A549 (cell line): ENCODE data around the gene HIF1AN. TPM values are rescaled to one million over a fixed set of nuclear protein-coding genes. Genes with fewer than 3 reads are reported as not detected.

Experiments used
- ATAC-seq, 2 experiments: fragments of 200-7000 bp in 1 of 2; fragments of >200 bp in 1 of 2; cut with Nextera tagmentation in 1 of 2; cut with Tn5 transposase in 1 of 2; 3 replicates each; pipeline versions ENCODE4 v1.8.0 to v1.9.1; 2018 to 2020; ENCODE audit warnings: mild to moderate bottlenecking in 1 of 2, moderate library complexity in 1 of 2
- CTCF ChIA-PET: fragments of 300-600 bp; sonication (Branson Sonifier 250); formaldehyde crosslinking; extraction: SDS; loops from one replicate; lab custom pipeline; 2021; ENCODE audit warnings: antibody characterized with exemption, inconsistent platforms; lab: Yijun Ruan, JAX
- POLR2A ChIA-PET: fragments of 350-600 bp; formaldehyde crosslinking; extraction: SDS; loops from one replicate; lab custom pipeline; 2021; ENCODE audit warnings: antibody characterized with exemption, inconsistent platforms; lab: Yijun Ruan, JAX
- DNase-seq, 2 experiments: peaks; one replicate each; pipeline versions ENCODE4 v3.0.0 to v3.0.0-alpha.2; 2011 to 2016; ENCODE audit warnings: low read depth in 1 of 2, low spot score in 1 of 2
- FAIRE-seq: peaks from 2 replicates; lab custom pipeline; 2011; peaks lifted over from hg19 to GRCh38; lab: Jason Lieb, UNC
- H3K27ac ChIP-seq, 2 experiments: fragments of >200 bp; sonication (Bioruptor Twin); formaldehyde crosslinking; 3 replicates each; pipeline ENCODE4 v1.5.1; 2016 to 2017
- H3K4me1 ChIP-seq: fragments of >200 bp; sonication (Bioruptor Twin); formaldehyde crosslinking; 3 replicates; pipeline ENCODE4 v1.6.1; 2016
- H3K4me2 ChIP-seq: fragments of >200 bp; sonication (Bioruptor Twin); formaldehyde crosslinking; 3 replicates; pipeline ENCODE4 v1.6.1; 2016
- H3K4me3 ChIP-seq: fragments of >200 bp; sonication (Bioruptor Twin); formaldehyde crosslinking; 3 replicates; pipeline ENCODE4 v1.5.1; 2016
- H3K9me3 ChIP-seq: fragments of >200 bp; sonication (Bioruptor Twin); formaldehyde crosslinking; 3 replicates; pipeline ENCODE4 v1.6.1; 2016
- CBX2 ChIP-seq: fragments of 200-600 bp; sonication (generic); IDR thresholded peaks from 2 replicates; pipeline ENCODE4 v1.6.1; 2016; ENCODE audit warnings: low read depth, mild to moderate bottlenecking, borderline replicate concordance
- CBX8 ChIP-seq: fragments of 200-600 bp; sonication (generic); IDR thresholded peaks from 2 replicates; pipeline ENCODE4 v1.6.1; 2016
- CHD2 ChIP-seq: fragments of 150-350 bp; IDR thresholded peaks from 2 replicates; pipeline ENCODE4 v1.6.1; 2014; ENCODE audit warnings: low read length; ENCODE audit not compliant: partially characterized antibody
- CHD4 ChIP-seq: fragments of 200-600 bp; sonication (generic); IDR thresholded peaks from 2 replicates; pipeline ENCODE4 v1.6.1; 2016; ENCODE audit warnings: antibody characterized with exemption, mild to moderate bottlenecking, borderline replicate concordance
- CTCF ChIP-seq: fragments of >200 bp; sonication (Bioruptor Twin); formaldehyde crosslinking; IDR thresholded peaks from 3 replicates; pipeline ENCODE4 v1.5.1; 2016
- E2F6 ChIP-seq: IDR thresholded peaks from 2 replicates; pipeline ENCODE4 v1.6.1; 2012; ENCODE audit warnings: low read depth, borderline replicate concordance
- EHMT2 ChIP-seq: fragments of 200-600 bp; sonication (generic); IDR thresholded peaks from 2 replicates; pipeline ENCODE4 v1.6.1; 2016; ENCODE audit warnings: antibody characterized with exemption, low read depth, mild to moderate bottlenecking, moderate library complexity
- FOSB ChIP-seq: fragments of 250-450 bp; sonication (Bioruptor Pico); IDR thresholded peaks from 2 replicates; pipeline ENCODE4 v1.5.0; 2020; ENCODE audit warnings: mild to moderate bottlenecking, moderate library complexity
- FOXS1 ChIP-seq: fragments of 250-450 bp; sonication (Bioruptor Pico); IDR thresholded peaks from 2 replicates; pipeline ENCODE4 v1.5.0; 2020; ENCODE audit warnings: mild to moderate bottlenecking, moderate library complexity
- KDM5A ChIP-seq: fragments of 200-600 bp; sonication (generic); IDR thresholded peaks from 2 replicates; pipeline ENCODE4 v1.6.1; 2016; ENCODE audit warnings: antibody characterized with exemption, mild to moderate bottlenecking
- MAFK ChIP-seq: fragments of 450-650 bp; IDR thresholded peaks from 2 replicates; pipeline ENCODE4 v1.6.1; 2014; ENCODE audit not compliant: partially characterized antibody
- MAX ChIP-seq: IDR thresholded peaks from 2 replicates; pipeline ENCODE4 v1.6.1; 2012
- NR3C1 ChIP-seq: fragments of >200 bp; sonication (Bioruptor Twin); formaldehyde crosslinking; IDR thresholded peaks from 3 replicates; pipeline ENCODE4 v1.6.1; 2017
- POLR2AphosphoS2 ChIP-seq: conservative IDR thresholded peaks from 2 replicates; pipeline ENCODE4 v1.6.1; 2012; ENCODE audit warnings: low read length, improper control_type of control experiment, inconsistent platforms
- RCOR1 ChIP-seq: fragments of 150-350 bp; IDR thresholded peaks from 2 replicates; pipeline ENCODE4 v1.6.1; 2014; ENCODE audit warnings: antibody characterized with exemption, low read length, low read depth
- RFX5 ChIP-seq: fragments of 450-650 bp; IDR thresholded peaks from 2 replicates; pipeline ENCODE4 v1.7.1; 2014; ENCODE audit warnings: antibody characterized with exemption, mild to moderate bottlenecking, moderate library complexity
- SMC3 ChIP-seq: fragments of >200 bp; sonication (Bioruptor Twin); formaldehyde crosslinking; IDR thresholded peaks from 3 replicates; pipeline ENCODE4 v1.6.1; 2018; ENCODE audit warnings: inconsistent platforms
- SREBF2 ChIP-seq: fragments of 450-650 bp; IDR thresholded peaks from 2 replicates; pipeline ENCODE4 v1.6.1; 2014; ENCODE audit warnings: mild to moderate bottlenecking, moderate library complexity
- TFCP2L1 ChIP-seq: fragments of 250-450 bp; sonication (Bioruptor Pico); IDR thresholded peaks from 2 replicates; pipeline ENCODE4 v1.5.0; 2021; ENCODE audit warnings: mild to moderate bottlenecking
- WGBS: methylation state at CpG from one replicate; pipeline ENCODE4 v1.1.6; 2017; ENCODE audit errors: missing lambda C conversion rate; 5-methylcytosine and 5-hydroxymethylcytosine counted together
- polyA plus RNA-seq, 4 experiments: library from polyadenylated mRNA; depleted of rRNA in 3 of 4; stranded (reverse); fragments of >200 nt; fragmentation: RNase III in 1 of 4; extraction: RNeasy Plus Mini Kit Qiagen cat#74134 plus additional on column Dnase treatment in 1 of 4; gene quantifications; 2 replicates in 3 of 4; 3 replicates in 1 of 4; pipeline ENCODE4 v1.2.3, GENCODE V29; 2011 to 2017
- TF ChIP-seq, protein P1 (sequence below): fragments of >200 bp; sonication (Bioruptor Twin); formaldehyde crosslinking; IDR thresholded peaks from 3 replicates; pipeline ENCODE4 v1.6.1; 2016
- TF ChIP-seq, protein P2 (sequence below): IDR thresholded peaks from 2 replicates; pipeline ENCODE4 v1.6.1; 2012
- TF ChIP-seq, protein P3 (sequence below): fragments of 450-650 bp; IDR thresholded peaks from 2 replicates; pipeline ENCODE4 v1.6.1; 2014; ENCODE audit warnings: antibody characterized with exemption
- TF ChIP-seq, protein P4 (sequence below): fragments of >200 bp; sonication (Bioruptor Twin); formaldehyde crosslinking; IDR thresholded peaks from 2 replicates; pipeline ENCODE4 v1.6.1; 2016

The HIF1AN gene
- polyA plus RNA-seq, 2 of the 4 experiments (the other 2 are of a cell fraction), result 15.3 to 21.6 TPM

DNA sequence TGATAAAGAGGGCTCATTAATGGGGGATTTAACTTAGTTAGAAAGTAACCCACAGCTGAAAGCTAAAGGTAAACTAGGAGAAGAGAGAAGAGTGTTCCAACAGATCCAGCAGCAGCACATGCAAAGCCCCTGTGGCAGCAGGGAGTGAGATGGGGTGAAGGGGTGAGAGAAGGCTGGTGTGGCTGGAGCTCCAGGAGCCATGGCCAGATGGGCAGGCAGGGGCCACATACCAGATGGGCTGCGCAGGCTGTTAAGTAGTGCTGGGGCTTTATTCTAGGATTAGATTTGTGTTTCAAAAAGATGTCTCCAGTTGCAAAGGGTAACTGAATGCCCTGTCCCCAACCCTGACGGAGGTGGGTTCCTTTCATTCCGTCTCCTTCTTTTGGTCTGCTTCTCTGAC, 33.2 kb downstream of the HIF1AN start:
- H3K27ac ChIP-seq, result no peak overlapping the region
- TF ChIP-seq SREBF2 (no peak), FOXS1 (CRISPR knock-in tag) (no peak), RFX5 (no peak), CHD2 (no peak), CTCF (no peak), TFCP2L1 (CRISPR knock-in tag) (no peak), FOSB (CRISPR knock-in tag) (no peak), CBX2 (no peak), POLR2AphosphoS2 (no peak)
- TF ChIP-seq, protein P1, sequence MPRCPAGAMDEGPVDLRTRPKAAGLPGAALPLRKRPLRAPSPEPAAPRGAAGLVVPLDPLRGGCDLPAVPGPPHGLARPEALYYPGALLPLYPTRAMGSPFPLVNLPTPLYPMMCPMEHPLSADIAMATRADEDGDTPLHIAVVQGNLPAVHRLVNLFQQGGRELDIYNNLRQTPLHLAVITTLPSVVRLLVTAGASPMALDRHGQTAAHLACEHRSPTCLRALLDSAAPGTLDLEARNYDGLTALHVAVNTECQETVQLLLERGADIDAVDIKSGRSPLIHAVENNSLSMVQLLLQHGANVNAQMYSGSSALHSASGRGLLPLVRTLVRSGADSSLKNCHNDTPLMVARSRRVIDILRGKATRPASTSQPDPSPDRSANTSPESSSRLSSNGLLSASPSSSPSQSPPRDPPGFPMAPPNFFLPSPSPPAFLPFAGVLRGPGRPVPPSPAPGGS, result no peak
- TF ChIP-seq, protein P2, sequence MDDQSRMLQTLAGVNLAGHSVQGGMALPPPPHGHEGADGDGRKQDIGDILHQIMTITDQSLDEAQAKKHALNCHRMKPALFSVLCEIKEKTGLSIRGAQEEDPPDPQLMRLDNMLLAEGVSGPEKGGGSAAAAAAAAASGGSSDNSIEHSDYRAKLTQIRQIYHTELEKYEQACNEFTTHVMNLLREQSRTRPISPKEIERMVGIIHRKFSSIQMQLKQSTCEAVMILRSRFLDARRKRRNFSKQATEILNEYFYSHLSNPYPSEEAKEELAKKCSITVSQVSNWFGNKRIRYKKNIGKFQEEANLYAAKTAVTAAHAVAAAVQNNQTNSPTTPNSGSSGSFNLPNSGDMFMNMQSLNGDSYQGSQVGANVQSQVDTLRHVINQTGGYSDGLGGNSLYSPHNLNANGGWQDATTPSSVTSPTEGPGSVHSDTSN, result no peak
- TF ChIP-seq, all 56 proteins: peak for 0
- no peaks in the 10 kb centered on the region for H3K4me1 ChIP-seq
- ChIA-PET CTCF (interaction anchor here (4.4 to 13.5 kb wide), 2 partner anchors 175 to 309 kb away, joined by 28 to 289 read pairs; no protein-coding TSS in a partner anchor), POLR2A (no interaction called here)
- ATAC-seq (no peak), DNase-seq (no peak), FAIRE-seq (no peak)
- 96% methylated on average over 3 of the region's 3 CpGs for WGBS
- H3K9me3 ChIP-seq, result no peaks in the 10 kb centered on the region
- H3K4me3 ChIP-seq, result no peak overlapping the region
- H3K4me2 ChIP-seq, result no peak overlapping the region

DNA sequence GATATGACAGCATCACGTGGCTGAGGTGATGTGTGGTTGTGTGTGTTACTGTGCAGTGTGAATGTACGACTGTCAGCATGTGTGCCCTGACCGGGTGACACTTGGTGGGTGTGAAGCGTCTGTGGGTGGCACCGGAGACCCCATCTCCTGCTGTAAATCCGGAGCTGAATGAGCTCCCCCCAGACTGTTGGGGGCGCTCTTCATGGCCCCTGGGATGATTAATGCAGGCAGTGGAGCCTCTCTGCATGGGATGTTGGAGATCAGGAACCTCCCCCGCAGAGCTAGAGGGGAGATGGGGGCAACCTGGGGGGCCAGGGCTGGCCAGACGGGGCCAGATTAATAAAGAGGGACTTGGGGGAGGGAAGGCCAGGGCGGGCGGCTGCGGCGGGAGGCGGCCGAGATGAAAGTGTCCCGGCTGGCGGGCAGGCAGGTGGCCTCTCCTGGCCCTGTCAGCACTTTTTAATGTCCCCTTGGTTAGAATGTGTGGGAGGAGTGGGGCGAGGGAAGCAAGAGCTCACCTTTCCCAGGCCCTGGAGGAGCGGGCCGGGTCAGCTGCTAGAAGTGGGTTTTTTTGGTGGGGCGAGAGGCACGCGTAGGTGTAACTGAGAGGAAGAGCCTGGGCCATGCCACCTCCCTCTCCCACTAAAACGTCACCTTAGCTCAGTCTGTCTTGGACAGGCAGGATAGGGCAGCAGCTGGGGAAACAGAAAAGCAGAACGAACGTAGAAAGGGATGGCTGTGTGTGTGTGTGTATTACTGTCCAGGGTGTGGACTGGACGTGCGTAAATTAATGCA, 34.1 kb downstream of the HIF1AN start:
- Histone ChIP-seq H3K9me3 (no peaks in the 10 kb centered on the region), H3K4me2 (no peak overlapping the region), H3K27ac (no peak overlapping the region), H3K4me1 (no peaks in the 10 kb centered on the region)
- FAIRE-seq (no peak), ATAC-seq (no peak)
- CTCF ChIA-PET, result interaction anchor here (0.6 to 13.5 kb wide), 6 partner anchors 8 to 308 kb away, joined by 3 to 289 read pairs (median 9); no protein-coding TSS in a partner anchor
- POLR2A ChIA-PET, result no interaction called here
- TF ChIP-seq MAFK, result peak; percentile 5
- TF ChIP-seq RCOR1, result no peak
- TF ChIP-seq, all 56 proteins: peak for 1
- H3K4me3 ChIP-seq, result no peak overlapping the region
- WGBS, result 76% methylated on average over 26 of the region's 28 CpGs
- DNase-seq, result no peak

DNA sequence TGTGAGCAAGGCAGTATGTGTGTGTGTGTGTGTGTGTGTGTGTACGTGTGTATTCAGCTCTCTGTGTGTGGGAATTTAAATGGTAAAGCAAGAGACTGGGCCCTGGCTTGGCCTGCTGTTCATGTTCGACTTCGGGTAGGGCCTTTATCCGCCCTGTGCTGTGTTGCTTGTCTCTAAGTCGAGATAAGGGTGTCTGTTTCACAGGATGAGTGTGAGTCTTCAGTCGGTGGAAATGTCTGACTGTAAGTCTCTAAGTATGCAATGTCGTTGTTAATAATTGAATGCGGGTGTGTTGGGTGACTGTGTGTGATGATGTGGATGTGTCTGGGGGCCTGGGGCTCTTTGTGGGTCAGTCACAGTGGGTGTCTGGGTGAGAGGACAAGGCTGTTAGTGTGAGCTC, 34.8 kb downstream of the HIF1AN start:
- H3K9me3 ChIP-seq, result no peaks in the 10 kb centered on the region
- FAIRE-seq (no peak), DNase-seq (no peak), ATAC-seq (no peak)
- no peak overlapping the region for H3K4me2 ChIP-seq
- 37% methylated on average over 8 of the region's 8 CpGs for WGBS
- no peak for TF ChIP-seq MAX
- TF ChIP-seq E2F6, result no peak
- no peak for TF ChIP-seq CHD4
- TF ChIP-seq FOXS1 (CRISPR knock-in tag), result no peak
- TF ChIP-seq, protein P3, sequence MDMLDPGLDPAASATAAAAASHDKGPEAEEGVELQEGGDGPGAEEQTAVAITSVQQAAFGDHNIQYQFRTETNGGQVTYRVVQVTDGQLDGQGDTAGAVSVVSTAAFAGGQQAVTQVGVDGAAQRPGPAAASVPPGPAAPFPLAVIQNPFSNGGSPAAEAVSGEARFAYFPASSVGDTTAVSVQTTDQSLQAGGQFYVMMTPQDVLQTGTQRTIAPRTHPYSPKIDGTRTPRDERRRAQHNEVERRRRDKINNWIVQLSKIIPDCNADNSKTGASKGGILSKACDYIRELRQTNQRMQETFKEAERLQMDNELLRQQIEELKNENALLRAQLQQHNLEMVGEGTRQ, result no peak
- TF ChIP-seq CBX2, result no peak
- TF ChIP-seq CBX8, result no peak
- TF ChIP-seq NR3C1, result no peak
- no peak for TF ChIP-seq SMC3
- TF ChIP-seq, protein P4, sequence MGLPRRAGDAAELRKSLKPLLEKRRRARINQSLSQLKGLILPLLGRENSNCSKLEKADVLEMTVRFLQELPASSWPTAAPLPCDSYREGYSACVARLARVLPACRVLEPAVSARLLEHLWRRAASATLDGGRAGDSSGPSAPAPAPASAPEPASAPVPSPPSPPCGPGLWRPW, result no peak
- TF ChIP-seq EHMT2, result no peak
- no peak for TF ChIP-seq KDM5A
- POLR2A ChIA-PET, result no interaction called here
- no peaks in the 10 kb centered on the region for H3K4me1 ChIP-seq
- no peak overlapping the region for H3K27ac ChIP-seq
- no peak overlapping the region for H3K4me3 ChIP-seq
- CTCF ChIA-PET, result interaction anchor here (0.9 to 13.5 kb wide), 5 partner anchors 8 to 308 kb away, joined by 3 to 289 read pairs (median 10); no protein-coding TSS in a partner anchor
